Natural killer cell (primary cell): Measurements from ENCODE around the gene LSM4. TPM values are rescaled to one million over a fixed set of nuclear protein-coding genes. Genes with fewer than 3 reads are reported as not detected.

Source experiments
- ATAC-seq, 3 donors: fragments of 150-1000 bp in 2 of 3; fragments of 200-7000 bp in 1 of 3; cut with Tn5 transposase; 1 replicate in 1 of 3; 2 replicates in 2 of 3; pipeline ENCODE4 v1.10.0; 2021; ENCODE audit warnings: mild to moderate bottlenecking in 2 of 3, moderate library complexity in 2 of 3
- DNase-seq, 2 donors: peaks; one replicate each; pipeline versions ENCODE4 v3.0.0 to v3.0.0-alpha.2; 2013 to 2021; ENCODE audit warnings: mixed read lengths in 1 of 2
- H3K27ac ChIP-seq: one replicate; pipeline ENCODE4 v1.5.1; 2013; ENCODE audit warnings: mild to moderate bottlenecking, low read length
- H3K27me3 ChIP-seq: one replicate; pipeline ENCODE4 v1.6.1; 2013; ENCODE audit warnings: low read length; ENCODE audit not compliant: control insufficient read depth, insufficient read depth
- H3K36me3 ChIP-seq: one replicate; pipeline ENCODE4 v1.6.1; 2013; ENCODE audit warnings: low read length; ENCODE audit not compliant: control insufficient read depth, insufficient read depth
- H3K4me1 ChIP-seq: one replicate; pipeline ENCODE4 v1.6.1; 2013; ENCODE audit warnings: low read length; ENCODE audit not compliant: control insufficient read depth, insufficient read depth
- H3K4me3 ChIP-seq: one replicate; pipeline ENCODE4 v1.5.1; 2013; ENCODE audit warnings: low read length
- H3K9me3 ChIP-seq: one replicate; pipeline ENCODE4 v1.6.1; 2013; ENCODE audit warnings: low read length; ENCODE audit not compliant: control insufficient read depth, insufficient read depth
- H3K27ac Mint-ChIP-seq, 2 donors: one replicate each; pipeline ENCODE4 v1.8.0; 2022; ENCODE audit warnings: mild to moderate bottlenecking in 2 of 2, mixed read lengths in 2 of 2, moderate library complexity in 1 of 2
- H3K27me3 Mint-ChIP-seq, 2 donors: one replicate each; pipeline ENCODE4 v1.8.0; 2022; ENCODE audit warnings: low read depth in 2 of 2, mixed read lengths in 2 of 2
- H3K36me3 Mint-ChIP-seq: one replicate; pipeline ENCODE4 v1.8.0; 2022; ENCODE audit warnings: mixed read lengths
- H3K4me1 Mint-ChIP-seq, 2 donors: one replicate each; pipeline ENCODE4 v1.8.0; 2022; ENCODE audit warnings: mixed read lengths in 2 of 2
- H3K4me3 Mint-ChIP-seq: one replicate; pipeline ENCODE4 v1.8.0; 2022; ENCODE audit warnings: mild to moderate bottlenecking, moderate library complexity, mixed read lengths
- H3K9me3 Mint-ChIP-seq, 2 donors: one replicate each; pipeline ENCODE4 v1.8.0; 2022; ENCODE audit warnings: mixed read lengths in 2 of 2
- WGBS: methylation state at CpG from one replicate; pipeline ENCODE4 v1.1.7; 2013; ENCODE audit warnings: missing lambda C conversion rate; ENCODE audit not compliant: insufficient coverage; 5-methylcytosine and 5-hydroxymethylcytosine counted together
- intact Hi-C: fragments of 100-400 bp; cut with micrococcal nuclease; formaldehyde crosslinking; loops from one replicate; pipeline ENCODE4 v1.14.2; 2022
- total RNA-seq, 4 donors: library from RNA; stranded (reverse); fragments of 120-200 nt in 1 of 4; gene quantifications; one replicate each; pipeline versions ENCODE4 v1.2.3 to v1.2.4, GENCODE V29; 2013 to 2022
- TF ChIP-seq, protein P1 (sequence below): fragments of 200-600 bp; IDR thresholded peaks from one replicate; pipeline ENCODE4 v1.8.0; 2022; ENCODE audit warnings: antibody characterized with exemption

LSM4 gene
- total RNA-seq, 3 donors from 2014 or later (not counting 1 experiment from before 2014, with no cell fraction given) = 42.4 to 60.8 (median 44.8) TPM

DNA sequence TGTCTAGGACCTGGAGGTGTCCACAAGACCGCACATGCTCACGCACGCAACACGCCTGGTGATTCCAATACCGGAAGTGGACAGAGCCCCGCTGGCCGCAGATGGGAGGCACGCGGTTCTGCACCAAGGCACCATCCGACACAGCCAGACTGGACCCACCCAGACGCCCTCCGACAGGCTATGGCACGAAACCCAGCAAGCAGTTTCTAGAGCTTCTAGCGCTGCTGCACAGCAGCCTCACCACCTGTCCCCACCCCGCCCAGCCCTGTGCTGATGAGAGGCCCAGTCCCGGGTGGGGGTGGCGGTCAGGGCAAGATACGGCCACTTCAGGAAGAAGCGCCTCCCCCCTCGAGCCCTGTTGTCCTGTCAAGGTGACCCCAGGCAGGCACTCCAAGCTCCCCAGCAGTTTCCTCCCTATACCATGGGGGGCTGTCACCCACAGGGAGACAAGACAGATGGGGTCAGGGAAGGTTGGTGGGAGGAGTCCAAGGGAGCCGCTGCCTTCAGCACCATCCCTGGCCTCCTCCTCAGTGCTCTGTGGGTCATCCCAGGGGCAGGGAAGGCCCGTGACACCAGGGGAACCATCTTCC lies 11.3 kb downstream of the LSM4 start:
- peaks cover 26% of the 10 kb centered on the region for H3K36me3 ChIP-seq
- no peak overlapping the region for H3K4me3 Mint-ChIP-seq
- TF ChIP-seq, protein P1, sequence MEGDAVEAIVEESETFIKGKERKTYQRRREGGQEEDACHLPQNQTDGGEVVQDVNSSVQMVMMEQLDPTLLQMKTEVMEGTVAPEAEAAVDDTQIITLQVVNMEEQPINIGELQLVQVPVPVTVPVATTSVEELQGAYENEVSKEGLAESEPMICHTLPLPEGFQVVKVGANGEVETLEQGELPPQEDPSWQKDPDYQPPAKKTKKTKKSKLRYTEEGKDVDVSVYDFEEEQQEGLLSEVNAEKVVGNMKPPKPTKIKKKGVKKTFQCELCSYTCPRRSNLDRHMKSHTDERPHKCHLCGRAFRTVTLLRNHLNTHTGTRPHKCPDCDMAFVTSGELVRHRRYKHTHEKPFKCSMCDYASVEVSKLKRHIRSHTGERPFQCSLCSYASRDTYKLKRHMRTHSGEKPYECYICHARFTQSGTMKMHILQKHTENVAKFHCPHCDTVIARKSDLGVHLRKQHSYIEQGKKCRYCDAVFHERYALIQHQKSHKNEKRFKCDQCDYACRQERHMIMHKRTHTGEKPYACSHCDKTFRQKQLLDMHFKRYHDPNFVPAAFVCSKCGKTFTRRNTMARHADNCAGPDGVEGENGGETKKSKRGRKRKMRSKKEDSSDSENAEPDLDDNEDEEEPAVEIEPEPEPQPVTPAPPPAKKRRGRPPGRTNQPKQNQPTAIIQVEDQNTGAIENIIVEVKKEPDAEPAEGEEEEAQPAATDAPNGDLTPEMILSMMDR = no peak
- H3K4me1 Mint-ChIP-seq = peaks cover 10 to 11% of the 10 kb centered on the region in 2 donors
- ATAC-seq = no peak
- intact Hi-C loops = no loop called here
- no peak overlapping the region for H3K27ac Mint-ChIP-seq
- H3K9me3 ChIP-seq = no peaks in the 10 kb centered on the region
- no peaks in the 10 kb centered on the region for H3K9me3 Mint-ChIP-seq
- H3K4me3 ChIP-seq = no peak overlapping the region
- 95% methylated on average over 22 of the region's 22 CpGs for WGBS
- DNase-seq = no peak
- no peaks in the 10 kb centered on the region for H3K36me3 Mint-ChIP-seq
- H3K4me1 ChIP-seq = peaks cover 29% of the 10 kb centered on the region
- no peak overlapping the region for H3K27ac ChIP-seq
- no peaks in the 10 kb centered on the region for H3K27me3 Mint-ChIP-seq
- H3K27me3 ChIP-seq = no peaks in the 10 kb centered on the region

DNA sequence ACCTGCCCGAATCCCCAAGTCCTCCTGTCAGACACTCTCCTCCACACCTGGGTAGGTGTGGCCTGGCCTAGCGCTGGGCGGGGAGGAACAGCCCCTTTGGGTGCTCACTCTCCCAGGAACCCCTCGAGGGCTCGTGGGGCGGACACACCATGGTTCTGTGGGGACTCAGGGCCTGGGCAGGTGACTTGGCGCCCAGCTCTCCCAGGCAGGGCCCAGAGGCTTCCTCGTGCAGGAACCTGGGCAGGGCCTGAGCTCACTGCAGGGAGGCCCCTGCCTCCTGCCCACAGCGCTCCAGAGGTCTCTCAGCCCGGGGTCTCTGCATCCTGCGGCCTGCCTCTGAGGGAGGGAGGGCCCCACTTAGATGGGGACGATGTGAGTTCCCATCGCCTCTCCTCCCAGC lies 11.9 kb downstream of the LSM4 start:
- H3K36me3 ChIP-seq = peaks cover 30% of the 10 kb centered on the region
- H3K27ac Mint-ChIP-seq = peak overlapping the region in 1 of 2 donors; percentile 16

DNA sequence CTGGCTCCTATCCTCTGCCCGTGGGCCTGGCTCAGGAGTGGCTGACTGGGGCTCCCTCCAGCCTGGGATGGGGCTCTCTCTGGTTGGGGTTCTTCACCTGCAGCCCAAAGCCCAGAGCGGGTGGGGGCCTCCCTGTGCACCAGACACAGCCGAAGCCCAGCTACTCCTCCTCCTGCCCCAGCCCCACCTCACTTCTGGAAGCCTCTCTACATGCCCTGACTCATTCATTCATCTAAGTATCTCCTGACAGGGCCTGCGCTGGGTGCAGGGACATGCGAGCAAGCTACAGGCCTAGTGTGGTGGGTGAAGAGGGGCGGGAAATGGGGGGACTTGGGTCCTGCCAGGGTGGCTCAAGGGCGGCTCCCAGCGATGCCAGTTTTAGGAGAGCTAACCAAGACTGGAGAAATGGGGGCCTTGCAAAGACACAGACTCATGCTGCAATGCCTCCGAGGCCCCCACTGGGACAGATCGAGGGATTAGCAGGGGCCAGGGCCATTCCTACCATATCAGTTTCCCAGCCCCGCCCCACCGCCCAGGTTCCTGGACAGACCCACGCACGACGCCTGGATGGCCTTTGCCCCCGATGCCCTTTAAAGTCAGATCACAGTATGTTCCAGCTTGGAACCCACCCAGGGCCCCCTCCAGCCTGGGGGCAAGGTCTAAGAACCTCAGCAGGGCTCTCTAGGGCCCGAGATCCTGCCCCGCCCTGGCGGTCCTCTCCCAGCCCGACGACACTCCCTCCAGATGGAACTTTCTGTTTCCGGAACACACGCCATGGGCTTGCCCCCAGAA lies 12.6 kb downstream of the LSM4 start:
- intact Hi-C loops = no loop called here
- Mint-ChIP-seq H3K27ac (peak overlapping the region in 1 of 2 donors; percentile 16), H3K9me3 (no peaks in the 10 kb centered on the region), H3K4me3 (no peak overlapping the region), H3K27me3 (no peaks in the 10 kb centered on the region), H3K4me1 (peaks cover 0 to 11% of the 10 kb centered on the region in 2 donors), H3K36me3 (no peaks in the 10 kb centered on the region)
- no peak overlapping the region for H3K4me3 ChIP-seq
- DNase-seq (no peak), ATAC-seq (no peak)
- peaks cover 31% of the 10 kb centered on the region for H3K36me3 ChIP-seq
- peaks cover 30% of the 10 kb centered on the region for H3K4me1 ChIP-seq
- WGBS = 91% methylated on average over 23 of the region's 23 CpGs
- H3K27me3 ChIP-seq = no peaks in the 10 kb centered on the region
- TF ChIP-seq, protein P1 = no peak
- H3K9me3 ChIP-seq = no peaks in the 10 kb centered on the region
- no peak overlapping the region for H3K27ac ChIP-seq

More for the DNA sequence above, 11.9 kb downstream of the LSM4 start:
- intact Hi-C loops = no loop called here
- H3K9me3 ChIP-seq = no peaks in the 10 kb centered on the region
- H3K4me3 ChIP-seq = no peak overlapping the region
- Mint-ChIP-seq H3K27me3 (no peaks in the 10 kb centered on the region), H3K9me3 (no peaks in the 10 kb centered on the region), H3K4me3 (no peak overlapping the region), H3K36me3 (no peaks in the 10 kb centered on the region), H3K4me1 (peaks cover 6 to 11% of the 10 kb centered on the region in 2 donors)
- ATAC-seq = no peak
- DNase-seq = no peak
- H3K4me1 ChIP-seq = peaks cover 29% of the 10 kb centered on the region
- no peaks in the 10 kb centered on the region for H3K27me3 ChIP-seq
- TF ChIP-seq, protein P1 = no peak
- WGBS = 85% methylated on average over 13 of the region's 13 CpGs
- no peak overlapping the region for H3K27ac ChIP-seq
